Endothelial cell of umbilical vein (primary cell): ENCODE data around the gene SEC22C. TPM values are rescaled to one million over a fixed set of nuclear protein-coding genes. Genes with fewer than 3 reads are reported as not detected.

Experiments used
- BruUV-seq: library from RNA; stranded (reverse); fragments of 400-500 nt; replicated peaks from 2 replicates; lab custom pipeline; 2021; lab: Mats Ljungman, UMichigan
- CTCF ChIA-PET: fragments of 300-600, 350-600 bp; sonication (Branson Sonifier 250); formaldehyde crosslinking; loops from one replicate; lab custom pipeline; 2021; ENCODE audit warnings: antibody characterized with exemption, inconsistent platforms; lab: Charles Lee
- POLR2A ChIA-PET: fragments of 300-600, 350-600 bp; sonication (Branson Sonifier 250); formaldehyde crosslinking; loops from one replicate; lab custom pipeline; 2021; ENCODE audit warnings: antibody characterized with exemption, inconsistent platforms; lab: Charles Lee
- DNase-seq: peaks from one replicate; pipeline ENCODE4 v3.0.0-alpha.2; 2011; ENCODE audit warnings: low read depth, low spot score
- FAIRE-seq: peaks from 2 replicates; lab custom pipeline; 2011; peaks lifted over from hg19 to GRCh38; lab: Jason Lieb, UNC
- H2AFZ ChIP-seq: 2 replicates; pipeline ENCODE4 v1.6.0; 2012; ENCODE audit warnings: low read depth, low read length, control low read depth, inconsistent platforms
- H3K27ac ChIP-seq: 2 replicates; pipeline ENCODE4 v1.5.1; 2011; ENCODE audit warnings: low read depth, mild to moderate bottlenecking, control low read depth, low read length, moderate library complexity; ENCODE audit not compliant: insufficient read depth
- H3K27me3 ChIP-seq, 2 experiments: 2 replicates each; pipeline versions ENCODE4 v1.6.0 to v1.6.1; 2011; ENCODE audit warnings: low read length in 2 of 2, mixed read lengths in 1 of 2; ENCODE audit not compliant: control insufficient read depth in 2 of 2, insufficient read depth in 2 of 2
- H3K36me3 ChIP-seq, 2 experiments: 2 replicates in 1 of 2; 3 replicates in 1 of 2; pipeline ENCODE4 v1.5.1; 2011; ENCODE audit warnings: low read length in 2 of 2, mild to moderate bottlenecking in 1 of 2, moderate library complexity in 1 of 2; ENCODE audit not compliant: control insufficient read depth in 2 of 2, insufficient read depth in 2 of 2; ENCODE audit errors: extremely low read depth in 1 of 2
- H3K4me1 ChIP-seq: 3 replicates; pipeline ENCODE4 v1.5.1; 2011; ENCODE audit warnings: mild to moderate bottlenecking, low read length; ENCODE audit not compliant: control insufficient read depth, insufficient read depth; ENCODE audit errors: extremely low read depth
- H3K4me2 ChIP-seq: 2 replicates; pipeline ENCODE4 v1.6.1; 2011; ENCODE audit warnings: low read length, control low read depth, mixed read lengths; ENCODE audit not compliant: insufficient read depth
- H3K4me3 ChIP-seq, 3 experiments: fragments of 200-600 bp in 1 of 3; sonication (generic), shearing (Covaris generic) in 1 of 3; replicated peaks in 1 of 3; 2 replicates each; pipeline ENCODE4 v1.5.1; 2011 to 2016; ENCODE audit warnings: control low read depth in 3 of 3, low read length in 3 of 3, mild to moderate bottlenecking in 2 of 3, inconsistent platforms in 1 of 3, low read depth in 1 of 3, moderate library complexity in 1 of 3; ENCODE audit not compliant: insufficient read depth in 1 of 3
- H3K79me2 ChIP-seq: 2 replicates; pipeline ENCODE4 v1.6.0; 2012; ENCODE audit warnings: low read length, inconsistent platforms; ENCODE audit not compliant: control insufficient read depth, insufficient read depth
- H3K9ac ChIP-seq: replicated peaks from 2 replicates; pipeline ENCODE3; 2011; ENCODE audit warnings: low read length, control low read depth; ENCODE audit not compliant: insufficient read depth; ENCODE audit errors: extremely low read depth
- H3K9me1 ChIP-seq: replicated peaks from 3 replicates; pipeline ENCODE4 v1.6.0; 2011; ENCODE audit warnings: mild to moderate bottlenecking, low read length; ENCODE audit not compliant: control insufficient read depth, insufficient read depth; ENCODE audit errors: extremely low read depth
- H3K9me3 ChIP-seq: replicated peaks from 2 replicates; pipeline ENCODE4 v1.5.1; 2012; ENCODE audit warnings: low read length, inconsistent platforms; ENCODE audit not compliant: control insufficient read depth, insufficient read depth
- H4K20me1 ChIP-seq: replicated peaks from 2 replicates; pipeline ENCODE3; 2011; ENCODE audit warnings: mild to moderate bottlenecking, low read length; ENCODE audit not compliant: control insufficient read depth, insufficient read depth; ENCODE audit errors: extremely low read depth
- EZH2 ChIP-seq: IDR thresholded peaks from 2 replicates; pipeline ENCODE4 v1.6.1; 2012; ENCODE audit warnings: borderline replicate concordance, low read depth, mild to moderate bottlenecking, moderate library complexity, low read length, inconsistent platforms; ENCODE audit not compliant: severe bottlenecking
- FOS ChIP-seq: IDR thresholded peaks from 2 replicates; pipeline ENCODE4 v1.6.1; 2011; ENCODE audit warnings: mild to moderate bottlenecking, low read length, moderate library complexity, borderline replicate concordance; ENCODE audit not compliant: insufficient read depth
- GATA2 ChIP-seq: IDR thresholded peaks from 2 replicates; pipeline ENCODE4 v1.7.0; 2011; ENCODE audit warnings: low read depth, mild to moderate bottlenecking, moderate library complexity, mixed read lengths, low read length; ENCODE audit not compliant: insufficient read length, insufficient read depth
- JUN ChIP-seq: IDR thresholded peaks from 2 replicates; pipeline ENCODE4 v1.6.1; 2011; ENCODE audit warnings: borderline replicate concordance, low read depth; ENCODE audit not compliant: insufficient read length, insufficient read depth
- MYC ChIP-seq: IDR thresholded peaks from one replicate; pipeline ENCODE4 v1.6.1; 2011; ENCODE audit warnings: mild to moderate bottlenecking, low read depth, low read length
- POLR2A ChIP-seq: IDR thresholded peaks from 2 replicates; pipeline ENCODE4 v1.6.1; 2012; ENCODE audit warnings: low read depth, mild to moderate bottlenecking, control low read depth, low read length
- POLR2AphosphoS5 ChIP-seq: IDR thresholded peaks from 2 replicates; pipeline ENCODE4 v1.6.1; 2012; ENCODE audit warnings: low read depth, mild to moderate bottlenecking, control low read depth, low read length, moderate library complexity; ENCODE audit not compliant: insufficient read depth
- dilution Hi-C: fragments of 300-500 bp; cut with MboI; formaldehyde crosslinking; loops from one replicate; pipeline ENCODE4 v1.15.0; 2019; ENCODE audit warnings: low sequenced_read_pairs; ENCODE audit not compliant: extremely low pct_ligation_motif_present
- intact Hi-C: fragments of 100-400 bp; cut with micrococcal nuclease; formaldehyde crosslinking; loops from one replicate; pipeline ENCODE4 v1.10.0; 2022
- polyA plus RNA-seq, 4 experiments: library from polyadenylated mRNA; depleted of rRNA in 3 of 4; stranded (reverse) in 3 of 4; unstranded in 1 of 4; fragments of >200 nt; gene quantifications; 2 replicates each; pipeline versions ENCODE4 v1.2.1 to v1.2.3, GENCODE V29; 2011 to 2012; ENCODE audit warnings: missing spikeins in 1 of 4
- total RNA-seq: library from RNA; stranded (reverse); gene quantifications from 2 replicates; pipeline ENCODE4 v1.2.3, GENCODE V29; 2021
- TF ChIP-seq, protein P1 (sequence below): IDR thresholded peaks from 2 replicates; pipeline ENCODE4 v1.6.1; 2011; ENCODE audit not compliant: insufficient read depth, insufficient read length
- TF ChIP-seq, protein P2 (sequence below), 2 donors: IDR thresholded peaks; 1 replicate in 1 of 2; 2 replicates in 1 of 2; pipeline ENCODE4 v1.5.1; 2011; ENCODE audit warnings: low read length in 2 of 2, mild to moderate bottlenecking in 2 of 2, moderate library complexity in 2 of 2, control low read depth in 1 of 2, inconsistent platforms in 1 of 2, low read depth in 1 of 2; ENCODE audit not compliant: insufficient read depth in 1 of 2; ENCODE audit errors: extremely low read depth in 1 of 2

SEC22C gene
- total and polyA plus RNA-seq, 2 donors (not counting 3 experiments of a cell fraction or from before 2014, with no cell fraction given), result 43.9 to 61.9 TPM

DNA sequence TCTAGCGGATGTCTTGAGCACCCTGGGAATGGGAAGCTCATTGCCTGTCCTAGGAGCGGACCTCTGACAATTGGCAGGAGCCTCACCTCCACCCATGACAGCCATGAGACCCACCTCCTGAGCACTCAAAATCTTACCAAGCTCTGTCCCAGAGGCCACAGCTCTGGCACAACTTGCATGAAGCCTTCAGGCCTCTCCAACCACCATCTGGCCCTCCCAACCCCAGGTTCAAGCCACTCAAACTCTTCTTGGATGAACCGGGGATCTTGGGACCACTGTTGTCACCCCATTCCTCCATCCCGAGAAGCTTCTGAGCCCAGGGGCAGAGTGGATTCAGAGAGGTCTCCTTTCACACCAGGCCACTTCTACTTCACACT is 77.8 kb downstream of the SEC22C start:
- FAIRE-seq (no peak), DNase-seq (no peak)
- H3K4me1 ChIP-seq, result peaks cover 6% of the 10 kb centered on the region
- POLR2A ChIA-PET, result no interaction called here
- no peak overlapping the region for H2AFZ ChIP-seq
- no peaks in the 10 kb centered on the region for H3K9me1 ChIP-seq
- no peak overlapping the region for H3K4me2 ChIP-seq
- H3K9ac ChIP-seq, result no peak overlapping the region
- H3K36me3 ChIP-seq, result no peaks in the 10 kb centered on the region
- intact Hi-C loops, result no loop called here
- TF ChIP-seq, protein P1, sequence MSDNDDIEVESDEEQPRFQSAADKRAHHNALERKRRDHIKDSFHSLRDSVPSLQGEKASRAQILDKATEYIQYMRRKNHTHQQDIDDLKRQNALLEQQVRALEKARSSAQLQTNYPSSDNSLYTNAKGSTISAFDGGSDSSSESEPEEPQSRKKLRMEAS, result no peak
- no peak for TF ChIP-seq POLR2A
- TF ChIP-seq FOS, result no peak
- TF ChIP-seq MYC, result no peak
- TF ChIP-seq POLR2AphosphoS5, result no peak
- TF ChIP-seq JUN, result no peak
- no peak for TF ChIP-seq GATA2
- TF ChIP-seq, protein P2, sequence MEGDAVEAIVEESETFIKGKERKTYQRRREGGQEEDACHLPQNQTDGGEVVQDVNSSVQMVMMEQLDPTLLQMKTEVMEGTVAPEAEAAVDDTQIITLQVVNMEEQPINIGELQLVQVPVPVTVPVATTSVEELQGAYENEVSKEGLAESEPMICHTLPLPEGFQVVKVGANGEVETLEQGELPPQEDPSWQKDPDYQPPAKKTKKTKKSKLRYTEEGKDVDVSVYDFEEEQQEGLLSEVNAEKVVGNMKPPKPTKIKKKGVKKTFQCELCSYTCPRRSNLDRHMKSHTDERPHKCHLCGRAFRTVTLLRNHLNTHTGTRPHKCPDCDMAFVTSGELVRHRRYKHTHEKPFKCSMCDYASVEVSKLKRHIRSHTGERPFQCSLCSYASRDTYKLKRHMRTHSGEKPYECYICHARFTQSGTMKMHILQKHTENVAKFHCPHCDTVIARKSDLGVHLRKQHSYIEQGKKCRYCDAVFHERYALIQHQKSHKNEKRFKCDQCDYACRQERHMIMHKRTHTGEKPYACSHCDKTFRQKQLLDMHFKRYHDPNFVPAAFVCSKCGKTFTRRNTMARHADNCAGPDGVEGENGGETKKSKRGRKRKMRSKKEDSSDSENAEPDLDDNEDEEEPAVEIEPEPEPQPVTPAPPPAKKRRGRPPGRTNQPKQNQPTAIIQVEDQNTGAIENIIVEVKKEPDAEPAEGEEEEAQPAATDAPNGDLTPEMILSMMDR (IDR thresholded peaks at IDR 0.05; ENCODE audit: extremely low read depth in 1 of 2, insufficient read depth in 1 of 2, low read depth in 1 of 2, low read length in 2 of 2), result no peak
- TF ChIP-seq EZH2, result no peak
- H3K27me3 ChIP-seq, result peaks cover 5 to 10% of the 10 kb centered on the region in 2 experiments
- no peaks in the 10 kb centered on the region for H3K79me2 ChIP-seq
- no peak overlapping the region for H3K27ac ChIP-seq
- H4K20me1 ChIP-seq, result no peaks in the 10 kb centered on the region
- no TSS peak for BruUV-seq
- dilution Hi-C loops, result no loop called here
- CTCF ChIA-PET, result no interaction called here
- H3K9me3 ChIP-seq, result no peaks in the 10 kb centered on the region
- no peak overlapping the region for H3K4me3 ChIP-seq
